HCT116 (cell line): ENCODE measurements around the gene ELAVL3. TPM values are rescaled to one million over a fixed set of nuclear protein-coding genes. Genes with fewer than 3 reads are reported as not detected.

Experiments used
- ATAC-seq: fragments of 200-7000 bp; cut with Tn5 transposase; 2 replicates; pipeline ENCODE4 v1.9.1; 2020; ENCODE audit warnings: mild to moderate bottlenecking, moderate library complexity
- BruUV-seq: library from RNA; stranded (reverse); fragments of 400-500 nt; replicated peaks from 2 replicates; lab custom pipeline; 2021; lab: Mats Ljungman, UMichigan
- CTCF ChIA-PET: fragments of 300-600 bp; sonication (Branson Sonifier 250); formaldehyde crosslinking; loops from one replicate; lab custom pipeline; 2021; ENCODE audit warnings: antibody characterized with exemption; lab: Charles Lee
- POLR2A ChIA-PET: fragments of 300-600, 350-600 bp; sonication (Branson Sonifier 250); formaldehyde crosslinking; loops from one replicate; lab custom pipeline; 2021; ENCODE audit warnings: antibody characterized with exemption; lab: Charles Lee
- RAD21 ChIA-PET, 2 experiments: fragments of 300-600 bp; sonication (Branson Sonifier 250); formaldehyde crosslinking; loops; one replicate each; lab custom pipeline; 2023; ENCODE audit warnings: low total read pairs in 2 of 2; ENCODE audit not compliant: uncharacterized antibody in 2 of 2, unreplicated experiment in 2 of 2, low non-redundant PET in 1 of 2; lab: Charles Lee
- DNase-seq: peaks from one replicate; pipeline ENCODE4 v3.0.0-alpha.2; 2010; ENCODE audit warnings: low read depth, low spot score
- H2AFZ ChIP-seq: fragments of 200-600 bp; shearing (Covaris generic), sonication (generic); 2 replicates; pipeline ENCODE4 v1.6.1; 2017; ENCODE audit warnings: low read depth, mixed run types, mixed read lengths, antibody characterized with exemption, low read length; ENCODE audit not compliant: poor library complexity, severe bottlenecking
- H3K27ac ChIP-seq: 2 replicates; pipeline ENCODE4 v1.5.1; 2012; ENCODE audit warnings: low read depth, low read length
- H3K27me3 ChIP-seq: fragments of 200-600 bp; sonication (generic); 2 replicates; pipeline ENCODE4 v1.6.1; 2016; ENCODE audit warnings: mixed run types, low read length, mixed read lengths; ENCODE audit not compliant: insufficient read depth
- H3K36me3 ChIP-seq, 2 experiments: fragments of 200-500 bp in 1 of 2; fragments of 200-600 bp in 1 of 2; sonication (Bioruptor generic) in 1 of 2; sonication (generic) in 1 of 2; 2 replicates each; pipeline versions ENCODE4 v1.5.1 to v1.6.1; 2014 to 2016; ENCODE audit warnings: low read length in 2 of 2, inconsistent platforms in 1 of 2, mixed read lengths in 1 of 2, mixed run types in 1 of 2; ENCODE audit not compliant: insufficient read depth in 2 of 2, control insufficient read depth in 1 of 2
- H3K4me1 ChIP-seq, 2 experiments: fragments of 200-600 bp in 1 of 2; sonication (generic) in 1 of 2; 2 replicates each; pipeline versions ENCODE4 v1.5.1 to v1.6.1; 2012 to 2017; ENCODE audit warnings: low read length in 2 of 2, inconsistent platforms in 1 of 2, mild to moderate bottlenecking in 1 of 2, mixed read lengths in 1 of 2, mixed run types in 1 of 2, moderate library complexity in 1 of 2; ENCODE audit not compliant: insufficient read depth in 2 of 2, control insufficient read depth in 1 of 2
- H3K4me2 ChIP-seq: fragments of 200-600 bp; sonication (generic); 2 replicates; pipeline ENCODE4 v1.6.1; 2017; ENCODE audit warnings: mixed run types, low read length, mixed read lengths
- H3K4me3 ChIP-seq, 2 experiments: fragments of 200-600 bp in 1 of 2; sonication (generic) in 1 of 2; replicated peaks in 1 of 2; 2 replicates each; pipeline ENCODE4 v1.5.1; 2011 to 2016; ENCODE audit warnings: low read length in 2 of 2, control low read depth in 1 of 2, low read depth in 1 of 2, mild to moderate bottlenecking in 1 of 2, mixed read lengths in 1 of 2, mixed run types in 1 of 2
- H3K79me2 ChIP-seq: fragments of 200-600 bp; sonication (generic); 2 replicates; pipeline ENCODE4 v1.6.1; 2017; ENCODE audit warnings: mild to moderate bottlenecking, mixed run types, low read length, moderate library complexity, mixed read lengths; ENCODE audit not compliant: insufficient read depth
- H3K9ac ChIP-seq: fragments of 200-600 bp; sonication (generic); 2 replicates; pipeline ENCODE4 v1.6.1; 2016; ENCODE audit warnings: low read length, mixed read lengths
- H3K9me2 ChIP-seq: fragments of 200-600 bp; sonication (generic), shearing (Covaris generic); 2 replicates; pipeline ENCODE4 v1.6.1; 2017; ENCODE audit warnings: mixed run types, mild to moderate bottlenecking, moderate library complexity; ENCODE audit not compliant: insufficient read depth
- H3K9me3 ChIP-seq, 2 experiments: fragments of 200-500 bp in 1 of 2; fragments of 200-600 bp in 1 of 2; sonication (Bioruptor generic) in 1 of 2; sonication (generic) in 1 of 2; 2 replicates each; pipeline ENCODE4 v1.6.1; 2014 to 2017; ENCODE audit warnings: low read length in 2 of 2, mixed read lengths in 2 of 2, inconsistent platforms in 1 of 2, low read depth in 1 of 2, mild to moderate bottlenecking in 1 of 2, mixed run types in 1 of 2, moderate library complexity in 1 of 2; ENCODE audit not compliant: control insufficient read depth in 1 of 2, insufficient read depth in 1 of 2
- H4K20me1 ChIP-seq: fragments of 200-600 bp; sonication (generic), shearing (Covaris generic); 2 replicates; pipeline ENCODE4 v1.6.1; 2017; ENCODE audit warnings: mixed run types, mild to moderate bottlenecking, moderate library complexity; ENCODE audit not compliant: insufficient read depth
- CEBPB ChIP-seq: IDR thresholded peaks from 2 replicates; pipeline ENCODE4 v1.6.1; 2012; ENCODE audit warnings: low read depth
- EGR1 ChIP-seq: IDR thresholded peaks from 2 replicates; pipeline ENCODE4 v1.6.1; 2012; ENCODE audit warnings: low read depth
- EZH2phosphoT487 ChIP-seq: fragments of 200-600 bp; IDR thresholded peaks from 2 replicates; pipeline ENCODE4 v1.6.1; 2018; ENCODE audit warnings: antibody characterized with exemption, borderline replicate concordance
- FOSL1 ChIP-seq: IDR thresholded peaks from 2 replicates; pipeline ENCODE4 v1.6.1; 2012; ENCODE audit warnings: low read depth
- POLR2A ChIP-seq: IDR thresholded peaks from 2 replicates; pipeline ENCODE4 v1.7.0; 2011; ENCODE audit warnings: borderline replicate concordance; ENCODE audit not compliant: insufficient read depth, insufficient read length; ENCODE audit errors: extremely low read depth
- POLR2AphosphoS5 ChIP-seq: IDR thresholded peaks from 2 replicates; pipeline ENCODE4 v1.6.1; 2011; ENCODE audit warnings: mild to moderate bottlenecking, low read depth, low read length, moderate library complexity
- SP1 ChIP-seq: IDR thresholded peaks from 2 replicates; pipeline ENCODE4 v1.6.1; 2012; ENCODE audit warnings: low read depth
- SRF ChIP-seq: IDR thresholded peaks from 2 replicates; pipeline ENCODE4 v1.6.1; 2012; ENCODE audit warnings: low read depth
- ZNF274 ChIP-seq: fragments of 200-500 bp; sonication (Bioruptor generic); IDR thresholded peaks from 2 replicates; pipeline ENCODE4 v1.6.1; 2014; ENCODE audit warnings: mild to moderate bottlenecking, low read depth, low read length, inconsistent platforms
- intact Hi-C: fragments of 100-400 bp; cut with micrococcal nuclease; formaldehyde crosslinking; loops from 2 replicates; pipeline ENCODE4 v1.10.0; 2022
- total RNA-seq: library from RNA; stranded (reverse); gene quantifications from one replicate; pipeline ENCODE4 v1.2.1, GENCODE V29; 2021; ENCODE audit not compliant: unreplicated experiment
- TF ChIP-seq, protein P1 (sequence below): IDR thresholded peaks from 2 replicates; pipeline ENCODE4 v1.6.1; 2012; ENCODE audit warnings: low read depth
- TF ChIP-seq, protein P2 (sequence below): IDR thresholded peaks from 2 replicates; pipeline ENCODE4 v1.6.1; 2012

Gene ELAVL3
- total RNA-seq, 1 experiment from 2014 or later, result 0.05 TPM

DNA sequence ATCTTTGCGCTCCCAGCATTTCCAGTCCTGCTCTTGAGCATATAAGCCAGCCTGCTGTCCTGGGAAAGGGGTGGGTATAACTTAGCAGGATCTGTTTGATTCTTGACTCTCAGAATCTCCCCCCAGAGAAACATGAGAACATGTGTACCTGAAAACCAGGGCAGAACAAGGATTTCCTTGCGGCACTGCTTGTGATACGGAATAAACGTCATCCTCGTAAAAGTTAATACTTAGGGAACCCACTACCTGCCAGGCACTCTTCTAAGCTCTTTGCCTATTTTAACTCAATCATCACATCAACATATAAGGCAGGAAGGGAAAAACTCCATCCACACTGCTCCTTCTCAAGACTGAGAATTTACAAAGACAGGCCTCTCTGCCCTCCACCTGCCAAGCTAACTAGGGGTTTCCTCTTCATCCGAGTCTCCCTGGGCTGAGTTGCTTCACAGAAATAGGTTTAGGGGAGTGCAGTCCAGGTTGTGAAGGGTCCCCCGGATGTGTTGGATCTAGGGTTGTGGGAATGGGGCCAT, 23.7 kb upstream of the ELAVL3 start (continued):
- TF ChIP-seq, protein P1, sequence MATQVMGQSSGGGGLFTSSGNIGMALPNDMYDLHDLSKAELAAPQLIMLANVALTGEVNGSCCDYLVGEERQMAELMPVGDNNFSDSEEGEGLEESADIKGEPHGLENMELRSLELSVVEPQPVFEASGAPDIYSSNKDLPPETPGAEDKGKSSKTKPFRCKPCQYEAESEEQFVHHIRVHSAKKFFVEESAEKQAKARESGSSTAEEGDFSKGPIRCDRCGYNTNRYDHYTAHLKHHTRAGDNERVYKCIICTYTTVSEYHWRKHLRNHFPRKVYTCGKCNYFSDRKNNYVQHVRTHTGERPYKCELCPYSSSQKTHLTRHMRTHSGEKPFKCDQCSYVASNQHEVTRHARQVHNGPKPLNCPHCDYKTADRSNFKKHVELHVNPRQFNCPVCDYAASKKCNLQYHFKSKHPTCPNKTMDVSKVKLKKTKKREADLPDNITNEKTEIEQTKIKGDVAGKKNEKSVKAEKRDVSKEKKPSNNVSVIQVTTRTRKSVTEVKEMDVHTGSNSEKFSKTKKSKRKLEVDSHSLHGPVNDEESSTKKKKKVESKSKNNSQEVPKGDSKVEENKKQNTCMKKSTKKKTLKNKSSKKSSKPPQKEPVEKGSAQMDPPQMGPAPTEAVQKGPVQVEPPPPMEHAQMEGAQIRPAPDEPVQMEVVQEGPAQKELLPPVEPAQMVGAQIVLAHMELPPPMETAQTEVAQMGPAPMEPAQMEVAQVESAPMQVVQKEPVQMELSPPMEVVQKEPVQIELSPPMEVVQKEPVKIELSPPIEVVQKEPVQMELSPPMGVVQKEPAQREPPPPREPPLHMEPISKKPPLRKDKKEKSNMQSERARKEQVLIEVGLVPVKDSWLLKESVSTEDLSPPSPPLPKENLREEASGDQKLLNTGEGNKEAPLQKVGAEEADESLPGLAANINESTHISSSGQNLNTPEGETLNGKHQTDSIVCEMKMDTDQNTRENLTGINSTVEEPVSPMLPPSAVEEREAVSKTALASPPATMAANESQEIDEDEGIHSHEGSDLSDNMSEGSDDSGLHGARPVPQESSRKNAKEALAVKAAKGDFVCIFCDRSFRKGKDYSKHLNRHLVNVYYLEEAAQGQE, result no peak
- TF ChIP-seq CEBPB, result no peak
- no peak for TF ChIP-seq POLR2AphosphoS5
- TF ChIP-seq, protein P2, sequence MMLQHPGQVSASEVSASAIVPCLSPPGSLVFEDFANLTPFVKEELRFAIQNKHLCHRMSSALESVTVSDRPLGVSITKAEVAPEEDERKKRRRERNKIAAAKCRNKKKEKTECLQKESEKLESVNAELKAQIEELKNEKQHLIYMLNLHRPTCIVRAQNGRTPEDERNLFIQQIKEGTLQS, result no peak
- TF ChIP-seq SRF, result no peak
- TF ChIP-seq FOSL1, result no peak
- TF ChIP-seq POLR2A, result no peak
- no peak for TF ChIP-seq ZNF274
- TF ChIP-seq EZH2phosphoT487, result no peak
- TF ChIP-seq, all 23 proteins: peak for 0

DNA sequence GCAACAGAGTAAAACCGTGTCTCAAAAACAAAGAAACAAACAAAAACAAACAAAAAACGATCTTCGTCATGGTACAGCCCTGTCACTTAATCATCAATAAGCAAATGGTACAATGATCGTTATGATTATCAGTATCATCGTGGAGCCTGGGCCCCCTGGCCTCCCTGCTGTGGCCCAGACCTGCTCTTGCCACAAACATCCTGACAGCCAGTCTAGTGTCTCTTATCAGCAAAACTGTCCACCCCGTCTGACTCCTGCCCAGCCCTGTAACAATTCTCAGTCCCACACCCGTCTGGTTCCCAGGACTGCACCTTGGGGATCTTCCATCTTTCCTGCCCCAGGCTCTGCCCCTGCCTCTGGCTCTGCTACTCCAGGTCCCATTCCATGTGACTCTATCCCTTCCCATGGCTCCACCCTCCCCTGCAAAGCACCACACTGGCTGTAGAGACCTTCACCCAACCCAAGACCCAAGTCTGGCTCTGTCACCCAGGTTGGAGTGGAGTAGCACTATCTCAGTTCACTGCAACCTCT, 19.1 kb upstream of the ELAVL3 start:
- no peaks in the 10 kb centered on the region for H4K20me1 ChIP-seq
- no peak overlapping the region for H3K4me3 ChIP-seq
- peaks cover 4 to 22% of the 10 kb centered on the region in 2 experiments for H3K4me1 ChIP-seq
- RAD21 ChIA-PET, result no interaction called here
- no peak overlapping the region for H2AFZ ChIP-seq
- no peak for ATAC-seq
- H3K36me3 ChIP-seq, result 0 out of 4 replicates have a peak, but pooled peaks cover 0 to 2% of the 10 kb centered on the region in 2 experiments
- TF ChIP-seq EGR1 (no peak), EZH2phosphoT487 (no peak), SP1 (no peak)
- TF ChIP-seq, all 23 proteins: peak for 0
- Histone ChIP-seq H3K79me2 (peaks cover 6% of the 10 kb centered on the region; the same call in 1 of the 2 replicates), H3K9me3 (no peaks in the 10 kb centered on the region), H3K4me2 (no peak overlapping the region), H3K27ac (no peak overlapping the region), H3K27me3 (no peaks in the 10 kb centered on the region), H3K9me2 (no peaks in the 10 kb centered on the region), H3K9ac (no peak overlapping the region)
- no peak for DNase-seq
- intact Hi-C loops, result no loop called here
- CTCF ChIA-PET, result no interaction called here
- BruUV-seq, result no TSS peak
- POLR2A ChIA-PET, result no interaction called here
